VCaP (cell line): ENCODE measurements around the gene CIB2.

ENCODE experiments used
- H3K27ac ChIP-seq: fragments of 450-650 bp; 2 replicates; pipeline ENCODE4 v1.5.1; 2017
- TF ChIP-seq, protein P1 (sequence below): fragments of 450-650 bp; conservative IDR thresholded peaks from 2 replicates; pipeline ENCODE4 v1.5.1; 2017; ENCODE audit warnings: mild to moderate bottlenecking, moderate library complexity

Gene CIB2

GRCh38 chr15:78130466-78131294 is 565 bp downstream of the CIB2 start:
- peak overlapping the region; percentile 82 for H3K27ac ChIP-seq
- TF ChIP-seq, protein P1, sequence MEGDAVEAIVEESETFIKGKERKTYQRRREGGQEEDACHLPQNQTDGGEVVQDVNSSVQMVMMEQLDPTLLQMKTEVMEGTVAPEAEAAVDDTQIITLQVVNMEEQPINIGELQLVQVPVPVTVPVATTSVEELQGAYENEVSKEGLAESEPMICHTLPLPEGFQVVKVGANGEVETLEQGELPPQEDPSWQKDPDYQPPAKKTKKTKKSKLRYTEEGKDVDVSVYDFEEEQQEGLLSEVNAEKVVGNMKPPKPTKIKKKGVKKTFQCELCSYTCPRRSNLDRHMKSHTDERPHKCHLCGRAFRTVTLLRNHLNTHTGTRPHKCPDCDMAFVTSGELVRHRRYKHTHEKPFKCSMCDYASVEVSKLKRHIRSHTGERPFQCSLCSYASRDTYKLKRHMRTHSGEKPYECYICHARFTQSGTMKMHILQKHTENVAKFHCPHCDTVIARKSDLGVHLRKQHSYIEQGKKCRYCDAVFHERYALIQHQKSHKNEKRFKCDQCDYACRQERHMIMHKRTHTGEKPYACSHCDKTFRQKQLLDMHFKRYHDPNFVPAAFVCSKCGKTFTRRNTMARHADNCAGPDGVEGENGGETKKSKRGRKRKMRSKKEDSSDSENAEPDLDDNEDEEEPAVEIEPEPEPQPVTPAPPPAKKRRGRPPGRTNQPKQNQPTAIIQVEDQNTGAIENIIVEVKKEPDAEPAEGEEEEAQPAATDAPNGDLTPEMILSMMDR, result no peak

DNA sequence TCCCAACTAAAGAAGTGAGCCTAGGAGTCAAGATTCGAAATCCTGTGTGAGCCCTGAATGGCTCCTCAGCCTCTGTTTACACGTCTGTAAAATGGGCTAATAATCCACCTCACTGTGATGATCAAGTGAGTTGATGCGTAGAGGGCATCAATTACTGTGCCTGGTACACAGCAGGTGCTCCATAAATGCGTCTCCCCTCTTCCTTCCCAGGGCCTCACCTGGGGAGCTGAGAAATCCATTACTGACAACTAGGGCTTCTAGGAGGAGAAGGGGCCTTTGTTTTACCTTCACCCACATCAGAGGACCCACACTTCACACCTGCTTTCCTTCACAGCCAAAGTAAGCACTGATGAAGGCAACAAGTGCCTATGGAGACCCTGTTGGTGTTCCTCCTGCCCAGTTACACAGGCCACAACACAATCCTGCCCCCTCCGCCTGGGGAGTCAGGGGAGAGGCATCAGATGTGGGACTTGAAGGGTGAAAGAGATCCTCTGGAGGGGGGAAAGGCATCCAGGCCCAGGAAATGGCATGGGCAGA is 1.4 kb downstream of the CIB2 start:
- TF ChIP-seq, protein P1, result no peak
- H3K27ac ChIP-seq, result 0 out of 2 replicates have a peak overlapping the region, but pooled peaks have one; percentile 10

- H3K27ac ChIP-seq, result peak overlapping the region; percentile 48; the same call in 1 of the 2 replicates
- TF ChIP-seq, protein P1, result no peak
Measured at GRCh38 chr15:78129077-78129750, 2.0 kb downstream of the CIB2 start.

GRCh38 chr15:78127882-78128281 is 3.4 kb downstream of the CIB2 start:
- H3K27ac ChIP-seq, result peak overlapping the region; percentile 48
- TF ChIP-seq, protein P1, result no peak

- TF ChIP-seq, protein P1, result no peak
- H3K27ac ChIP-seq, result no peak overlapping the region
Measured at GRCh38 chr15:78125267-78125666, 6.0 kb downstream of the CIB2 start.

- TF ChIP-seq, protein P1, result no peak
- H3K27ac ChIP-seq, result no peak overlapping the region
Measured at GRCh38 chr15:78120523-78120922, 10.7 kb downstream of the CIB2 start.

GRCh38 chr15:78112551-78112950 is 18.7 kb downstream of the CIB2 start:
- no peak overlapping the region for H3K27ac ChIP-seq
- TF ChIP-seq, protein P1, result no peak
